ENCODE data around the gene PRIM2.

GRCh38 chr6:57324538-57324937 lies 7.1 kb downstream of the PRIM2 start:
- TF ChIP-seq CTCF (IDR thresholded peaks at IDR 0.05; ENCODE audit: insufficient read depth, low read length): no peak
- no peak for TF ChIP-seq POLR2AphosphoS5 (IDR thresholded peaks at IDR 0.05; ENCODE audit: low read depth)
